ENCODE results near the gene ARMS2. TPM values are rescaled to one million over a fixed set of nuclear protein-coding genes. Genes with fewer than 3 reads are reported as not detected.

The ARMS2 gene
- polyA plus RNA-seq, 3 donors = not detected

GRCh38 chr10:122495406-122496340 is 41.2 kb downstream of the ARMS2 start:
- no peaks in the 10 kb centered on the region for H3K9me3 ChIP-seq (replicated peaks in 1 of 2; ENCODE audit: control insufficient read depth in 1 of 2, insufficient read depth in 1 of 2, low read length in 2 of 2)
- H3K4me3 Mint-ChIP-seq = no peak overlapping the region
- no peaks in the 10 kb centered on the region for H3K36me3 ChIP-seq (replicated peaks in 1 of 2; ENCODE audit: control insufficient read depth in 1 of 2, insufficient read depth in 2 of 2, low read length in 2 of 2)
- intact Hi-C loops (cut with micrococcal nuclease) = no loop called here
- no peak overlapping the region for H3K9ac ChIP-seq (ENCODE audit: insufficient read depth, low read length, poor library complexity, severe bottlenecking)
- no peaks in the 10 kb centered on the region for H4K20me1 ChIP-seq (ENCODE audit: insufficient read depth, low read length)
- H3K4me1 Mint-ChIP-seq = peaks cover 26% of the 10 kb centered on the region
- H3K79me2 ChIP-seq (ENCODE audit: insufficient read depth, low read length) = no peaks in the 10 kb centered on the region
- H3K27ac Mint-ChIP-seq = no peak overlapping the region
- H3K4me3 ChIP-seq (replicated peaks in 1 of 3; ENCODE audit: low read depth in 2 of 3, low read length in 3 of 3) = no peak overlapping the region
- H3K36me3 Mint-ChIP-seq = no peaks in the 10 kb centered on the region
- TF ChIP-seq CTCF (IDR thresholded peaks at IDR 0.05) = no peak
- no peak overlapping the region for H2AFZ ChIP-seq (ENCODE audit: insufficient read depth, low read depth, low read length, poor library complexity, severe bottlenecking)
- DNase-seq = no peak
- H3K27me3 ChIP-seq (ENCODE audit: control insufficient read depth in 2 of 2, insufficient read depth in 2 of 2, low read length in 2 of 2) = no peaks in the 10 kb centered on the region
- 30% methylated on average over 7 of the region's 12 CpGs for WGBS (ENCODE audit: insufficient coverage)
- H3K27ac ChIP-seq (ENCODE audit: low read depth in 1 of 2, low read length in 2 of 2) = no peak overlapping the region
- no peaks in the 10 kb centered on the region for H3K4me1 ChIP-seq (ENCODE audit: control insufficient read depth in 1 of 2, insufficient read depth in 2 of 2, low read length in 2 of 2)
- no peak overlapping the region for H3K4me2 ChIP-seq (replicated peaks; ENCODE audit: extremely low read depth, low read length, poor library complexity, severe bottlenecking)
- peaks cover 14 to 39% (median 28%) of the 10 kb centered on the region in 3 donors for H3K27me3 Mint-ChIP-seq (ENCODE audit: low read depth in 3 of 3)
- H3K9me3 Mint-ChIP-seq = peaks cover 0 to 3% (median 0%) of the 10 kb centered on the region in 7 donors

- intact Hi-C loops (cut with micrococcal nuclease) = no loop called here
- no peak overlapping the region for H3K27ac ChIP-seq (ENCODE audit: low read depth in 1 of 2, low read length in 2 of 2)
- no peaks in the 10 kb centered on the region for H3K4me1 ChIP-seq (ENCODE audit: control insufficient read depth in 1 of 2, insufficient read depth in 2 of 2, low read length in 2 of 2)
- 94% methylated on average over 2 of the region's 2 CpGs for WGBS (ENCODE audit: insufficient coverage)
- H3K9me3 Mint-ChIP-seq = peaks cover 0 to 3% (median 0%) of the 10 kb centered on the region in 7 donors
- no peak overlapping the region for H3K4me3 Mint-ChIP-seq
- no peaks in the 10 kb centered on the region for H3K36me3 ChIP-seq (replicated peaks in 1 of 2; ENCODE audit: control insufficient read depth in 1 of 2, insufficient read depth in 2 of 2, low read length in 2 of 2)
- no peak for TF ChIP-seq CTCF (IDR thresholded peaks at IDR 0.05)
- no peak overlapping the region for H3K4me2 ChIP-seq (replicated peaks; ENCODE audit: extremely low read depth, low read length, poor library complexity, severe bottlenecking)
- DNase-seq = no peak
- H3K27ac Mint-ChIP-seq = peak overlapping the region in 1 of 7 donors; percentile 66
- peaks cover 11 to 38% (median 21%) of the 10 kb centered on the region in 3 donors for H3K27me3 Mint-ChIP-seq (ENCODE audit: low read depth in 3 of 3)
- H3K4me3 ChIP-seq (replicated peaks in 1 of 3; ENCODE audit: low read depth in 2 of 3, low read length in 3 of 3) = no peak overlapping the region
- H3K9me3 ChIP-seq (replicated peaks in 1 of 2; ENCODE audit: control insufficient read depth in 1 of 2, insufficient read depth in 1 of 2, low read length in 2 of 2) = no peaks in the 10 kb centered on the region
- H3K27me3 ChIP-seq (ENCODE audit: control insufficient read depth in 2 of 2, insufficient read depth in 2 of 2, low read length in 2 of 2) = no peaks in the 10 kb centered on the region
- no peak overlapping the region for H2AFZ ChIP-seq (ENCODE audit: insufficient read depth, low read depth, low read length, poor library complexity, severe bottlenecking)
- H3K36me3 Mint-ChIP-seq = no peaks in the 10 kb centered on the region
- no peak overlapping the region for H3K9ac ChIP-seq (ENCODE audit: insufficient read depth, low read length, poor library complexity, severe bottlenecking)
- H4K20me1 ChIP-seq (ENCODE audit: insufficient read depth, low read length) = no peaks in the 10 kb centered on the region
- peaks cover 26% of the 10 kb centered on the region for H3K4me1 Mint-ChIP-seq
- no peaks in the 10 kb centered on the region for H3K79me2 ChIP-seq (ENCODE audit: insufficient read depth, low read length)
Observed at GRCh38 chr10:122497241-122497640, 42.8 kb downstream of the ARMS2 start.

Data from CD14-positive monocyte (primary cell).